ENCODE results near the gene ATG16L1. TPM values are rescaled to one million over a fixed set of nuclear protein-coding genes. Genes with fewer than 3 reads are reported as not detected.
A peak's percentile ranks its signal among the peaks of the same experiment; 100 is the strongest.

The ATG16L1 gene
- total and polyA plus RNA-seq, 9 of the 15 experiments (the other 6 are each of a cell fraction or from before 2014, with no cell fraction given) = 6.4 to 21.3 (median 17.2) TPM

DNA sequence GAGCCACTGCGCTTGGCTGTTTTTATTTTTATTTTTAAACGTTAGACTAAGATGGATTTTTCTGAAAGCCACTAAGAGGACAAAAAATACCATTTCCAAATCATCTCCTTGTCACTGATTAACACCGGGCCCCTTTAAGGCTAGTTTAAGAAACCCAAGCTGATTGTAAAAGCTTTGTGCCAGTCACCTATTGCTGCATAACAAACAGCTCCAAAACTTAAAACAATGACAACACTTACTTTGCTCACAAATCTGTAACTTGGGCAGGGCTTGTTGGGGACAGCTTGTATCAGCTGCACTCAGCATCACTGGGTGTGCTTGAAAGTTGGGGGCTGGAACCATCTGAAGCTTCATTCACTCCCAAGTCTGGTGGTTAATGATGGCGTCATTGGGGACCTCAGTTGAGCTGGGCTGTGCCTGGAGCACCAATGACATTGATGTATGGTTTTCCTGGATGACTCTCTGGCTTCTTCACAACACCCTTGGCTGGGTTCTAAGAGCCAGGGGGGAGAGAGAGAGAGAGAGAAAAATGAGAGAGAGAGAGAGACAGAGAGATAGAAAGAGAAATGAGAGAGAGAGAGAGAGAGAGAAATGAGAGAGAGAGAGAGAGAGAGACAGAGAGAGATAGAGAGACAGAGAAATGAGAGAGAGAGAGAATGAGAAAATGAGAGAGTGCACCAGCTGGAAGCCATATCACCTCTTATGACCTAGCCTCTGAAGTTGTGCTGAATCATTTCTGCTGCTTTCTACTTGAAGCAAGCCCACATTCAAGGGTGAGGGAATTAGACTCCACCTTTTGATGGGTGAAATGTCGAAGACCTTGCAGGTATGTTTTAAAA lies 26.0 kb upstream of the ATG16L1 start (continued):
- TF ChIP-seq, protein P1, sequence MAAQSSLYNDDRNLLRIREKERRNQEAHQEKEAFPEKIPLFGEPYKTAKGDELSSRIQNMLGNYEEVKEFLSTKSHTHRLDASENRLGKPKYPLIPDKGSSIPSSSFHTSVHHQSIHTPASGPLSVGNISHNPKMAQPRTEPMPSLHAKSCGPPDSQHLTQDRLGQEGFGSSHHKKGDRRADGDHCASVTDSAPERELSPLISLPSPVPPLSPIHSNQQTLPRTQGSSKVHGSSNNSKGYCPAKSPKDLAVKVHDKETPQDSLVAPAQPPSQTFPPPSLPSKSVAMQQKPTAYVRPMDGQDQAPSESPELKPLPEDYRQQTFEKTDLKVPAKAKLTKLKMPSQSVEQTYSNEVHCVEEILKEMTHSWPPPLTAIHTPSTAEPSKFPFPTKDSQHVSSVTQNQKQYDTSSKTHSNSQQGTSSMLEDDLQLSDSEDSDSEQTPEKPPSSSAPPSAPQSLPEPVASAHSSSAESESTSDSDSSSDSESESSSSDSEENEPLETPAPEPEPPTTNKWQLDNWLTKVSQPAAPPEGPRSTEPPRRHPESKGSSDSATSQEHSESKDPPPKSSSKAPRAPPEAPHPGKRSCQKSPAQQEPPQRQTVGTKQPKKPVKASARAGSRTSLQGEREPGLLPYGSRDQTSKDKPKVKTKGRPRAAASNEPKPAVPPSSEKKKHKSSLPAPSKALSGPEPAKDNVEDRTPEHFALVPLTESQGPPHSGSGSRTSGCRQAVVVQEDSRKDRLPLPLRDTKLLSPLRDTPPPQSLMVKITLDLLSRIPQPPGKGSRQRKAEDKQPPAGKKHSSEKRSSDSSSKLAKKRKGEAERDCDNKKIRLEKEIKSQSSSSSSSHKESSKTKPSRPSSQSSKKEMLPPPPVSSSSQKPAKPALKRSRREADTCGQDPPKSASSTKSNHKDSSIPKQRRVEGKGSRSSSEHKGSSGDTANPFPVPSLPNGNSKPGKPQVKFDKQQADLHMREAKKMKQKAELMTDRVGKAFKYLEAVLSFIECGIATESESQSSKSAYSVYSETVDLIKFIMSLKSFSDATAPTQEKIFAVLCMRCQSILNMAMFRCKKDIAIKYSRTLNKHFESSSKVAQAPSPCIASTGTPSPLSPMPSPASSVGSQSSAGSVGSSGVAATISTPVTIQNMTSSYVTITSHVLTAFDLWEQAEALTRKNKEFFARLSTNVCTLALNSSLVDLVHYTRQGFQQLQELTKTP (IDR thresholded peaks at IDR 0.05; ENCODE audit: low read depth in 1 of 2, partially characterized antibody in 2 of 2) = peak; percentile 27 to 45
- TF ChIP-seq PML (IDR thresholded peaks at IDR 0.05; ENCODE audit: low read length) (no peak), NCOA6 (IDR thresholded peaks at IDR 0.05) (no peak), ARID1B (IDR thresholded peaks at IDR 0.05) (peak; percentile 72), NFRKB (IDR thresholded peaks at IDR 0.05; ENCODE audit: low read depth) (peak; percentile 89), SMARCC2 (IDR thresholded peaks at IDR 0.05; ENCODE audit: low read depth) (0 out of 2 replicates have a peak, but pooled peaks have one; percentile 21), TFAM (CRISPR knock-in tag; conservative IDR thresholded peaks at IDR 0.05) (no peak), RNF2 (IDR thresholded peaks at IDR 0.05) (no peak), TRIM24 (IDR thresholded peaks at IDR 0.05) (peak; percentile 16 to 32; a peak in 2 of 4 replicates), MAFF (IDR thresholded peaks at IDR 0.05; ENCODE audit: low read length) (peak; percentile 69), RAD51 (IDR thresholded peaks at IDR 0.05; ENCODE audit: borderline replicate concordance, low read depth) (no peak), CBFA2T2 (conservative IDR thresholded peaks at IDR 0.05) (no peak), CHD4 (IDR thresholded peaks at IDR 0.05; ENCODE audit: insufficient read depth, insufficient replicate concordance, low read depth, low read length, poor library complexity, severe bottlenecking) (peak; percentile 30)
- TF ChIP-seq, protein P2, sequence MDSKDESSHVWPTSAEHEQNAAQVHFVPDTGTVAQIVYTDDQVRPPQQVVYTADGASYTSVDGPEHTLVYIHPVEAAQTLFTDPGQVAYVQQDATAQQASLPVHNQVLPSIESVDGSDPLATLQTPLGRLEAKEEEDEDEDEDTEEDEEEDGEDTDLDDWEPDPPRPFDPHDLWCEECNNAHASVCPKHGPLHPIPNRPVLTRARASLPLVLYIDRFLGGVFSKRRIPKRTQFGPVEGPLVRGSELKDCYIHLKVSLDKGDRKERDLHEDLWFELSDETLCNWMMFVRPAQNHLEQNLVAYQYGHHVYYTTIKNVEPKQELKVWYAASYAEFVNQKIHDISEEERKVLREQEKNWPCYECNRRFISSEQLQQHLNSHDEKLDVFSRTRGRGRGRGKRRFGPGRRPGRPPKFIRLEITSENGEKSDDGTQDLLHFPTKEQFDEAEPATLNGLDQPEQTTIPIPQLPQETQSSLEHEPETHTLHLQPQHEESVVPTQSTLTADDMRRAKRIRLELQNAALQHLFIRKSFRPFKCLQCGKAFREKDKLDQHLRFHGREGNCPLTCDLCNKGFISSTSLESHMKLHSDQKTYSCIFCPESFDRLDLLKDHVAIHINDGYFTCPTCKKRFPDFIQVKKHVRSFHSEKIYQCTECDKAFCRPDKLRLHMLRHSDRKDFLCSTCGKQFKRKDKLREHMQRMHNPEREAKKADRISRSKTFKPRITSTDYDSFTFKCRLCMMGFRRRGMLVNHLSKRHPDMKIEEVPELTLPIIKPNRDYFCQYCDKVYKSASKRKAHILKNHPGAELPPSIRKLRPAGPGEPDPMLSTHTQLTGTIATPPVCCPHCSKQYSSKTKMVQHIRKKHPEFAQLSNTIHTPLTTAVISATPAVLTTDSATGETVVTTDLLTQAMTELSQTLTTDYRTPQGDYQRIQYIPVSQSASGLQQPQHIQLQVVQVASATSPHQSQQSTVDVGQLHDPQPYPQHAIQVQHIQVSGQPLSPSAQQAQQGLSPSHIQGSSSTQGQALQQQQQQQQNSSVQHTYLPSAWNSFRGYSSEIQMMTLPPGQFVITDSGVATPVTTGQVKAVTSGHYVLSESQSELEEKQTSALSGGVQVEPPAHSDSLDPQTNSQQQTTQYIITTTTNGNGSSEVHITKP (IDR thresholded peaks at IDR 0.05; ENCODE audit: partially characterized antibody) = peak; percentile 64
- TF ChIP-seq, protein P3, sequence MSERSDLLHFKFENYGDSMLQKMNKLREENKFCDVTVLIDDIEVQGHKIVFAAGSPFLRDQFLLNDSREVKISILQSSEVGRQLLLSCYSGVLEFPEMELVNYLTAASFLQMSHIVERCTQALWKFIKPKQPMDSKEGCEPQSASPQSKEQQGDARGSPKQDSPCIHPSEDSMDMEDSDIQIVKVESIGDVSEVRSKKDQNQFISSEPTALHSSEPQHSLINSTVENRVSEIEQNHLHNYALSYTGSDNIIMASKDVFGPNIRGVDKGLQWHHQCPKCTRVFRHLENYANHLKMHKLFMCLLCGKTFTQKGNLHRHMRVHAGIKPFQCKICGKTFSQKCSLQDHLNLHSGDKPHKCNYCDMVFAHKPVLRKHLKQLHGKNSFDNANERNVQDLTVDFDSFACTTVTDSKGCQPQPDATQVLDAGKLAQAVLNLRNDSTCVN (CRISPR knock-in tag; IDR thresholded peaks at IDR 0.05) = peak; percentile 79; the same call in 1 of the 2 replicates
- TF ChIP-seq, protein P4, sequence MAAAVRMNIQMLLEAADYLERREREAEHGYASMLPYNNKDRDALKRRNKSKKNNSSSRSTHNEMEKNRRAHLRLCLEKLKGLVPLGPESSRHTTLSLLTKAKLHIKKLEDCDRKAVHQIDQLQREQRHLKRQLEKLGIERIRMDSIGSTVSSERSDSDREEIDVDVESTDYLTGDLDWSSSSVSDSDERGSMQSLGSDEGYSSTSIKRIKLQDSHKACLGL (CRISPR knock-in tag; IDR thresholded peaks at IDR 0.05; ENCODE audit: borderline replicate concordance, poor library complexity, severe bottlenecking) = no peak

Data from K562 (cell line).